SU-DHL-6 (cell line): ENCODE data around the gene SNX15.
A peak's percentile ranks its signal among the peaks of the same experiment; 100 is the strongest.
"Not testable (repeated sequence)": the region's sequence is repeated elsewhere in the genome, so short reads cannot be mapped to it uniquely, and the experiment has no call there.

ENCODE experiments used
- H2AFZ ChIP-seq: fragments of 200-600 bp; sonication (generic); 2 replicates; pipeline ENCODE4 v1.6.1; 2014; ENCODE audit warnings: low read depth, mild to moderate bottlenecking, moderate library complexity, mixed read lengths, antibody characterized with exemption, low read length; ENCODE audit not compliant: severe bottlenecking
- H3F3A ChIP-seq: fragments of 200-600 bp; shearing (Covaris generic); 2 replicates; pipeline ENCODE4 v1.6.0; 2016; ENCODE audit warnings: antibody characterized with exemption, mild to moderate bottlenecking; ENCODE audit not compliant: insufficient read depth
- H3K27ac ChIP-seq: fragments of 200-600 bp; sonication (generic); 2 replicates; pipeline ENCODE4 v1.5.1; 2016; ENCODE audit warnings: low read depth, mild to moderate bottlenecking, low read length, moderate library complexity, mixed read lengths
- H3K27me3 ChIP-seq: fragments of 200-600 bp; sonication (generic), shearing (Covaris generic); 2 replicates; pipeline ENCODE4 v1.6.0; 2014; ENCODE audit warnings: mild to moderate bottlenecking, low read length
- H3K36me3 ChIP-seq: fragments of 200-600 bp; sonication (generic); 2 replicates; pipeline ENCODE4 v1.6.1; 2014; ENCODE audit warnings: mild to moderate bottlenecking, low read length, mixed read lengths
- H3K4me2 ChIP-seq: fragments of 300-600, 200-600 bp; shearing (Covaris generic), sonication (generic); 2 replicates; pipeline ENCODE4 v1.6.0; 2014; ENCODE audit warnings: low read length, low read depth, mild to moderate bottlenecking; ENCODE audit not compliant: poor library complexity, severe bottlenecking
- H3K4me3 ChIP-seq: fragments of 200-600 bp; sonication (generic); 2 replicates; pipeline ENCODE4 v1.5.1; 2014; ENCODE audit warnings: antibody characterized with exemption, low read length, mild to moderate bottlenecking, mixed read lengths; ENCODE audit not compliant: insufficient read depth, poor library complexity, severe bottlenecking
- H3K79me2 ChIP-seq: fragments of 200-600 bp; sonication (generic); 2 replicates; pipeline ENCODE4 v1.6.1; 2014; ENCODE audit warnings: mild to moderate bottlenecking, low read length, moderate library complexity; ENCODE audit not compliant: insufficient read depth
- H3K9ac ChIP-seq: fragments of 200-600 bp; sonication (generic); 2 replicates; pipeline ENCODE4 v1.7.0; 2014; ENCODE audit warnings: mild to moderate bottlenecking, low read length
- H3K9me2 ChIP-seq: fragments of 200-600 bp; sonication (generic); replicated peaks from 2 replicates; pipeline ENCODE4 v1.6.1; 2014; ENCODE audit warnings: low read length; ENCODE audit not compliant: insufficient read depth
- H3K9me3 ChIP-seq: fragments of 200-600 bp; sonication (generic); 2 replicates; pipeline ENCODE4 v1.6.1; 2014; ENCODE audit warnings: low read length, mixed read lengths; ENCODE audit not compliant: insufficient read depth
- H4K20me1 ChIP-seq: fragments of 200-600 bp; sonication (generic); 2 replicates; pipeline ENCODE4 v1.6.1; 2014; ENCODE audit warnings: low read depth, mild to moderate bottlenecking, antibody characterized with exemption, low read length, moderate library complexity, mixed read lengths
- CTCF ChIP-seq: fragments of 200-600 bp; sonication (generic); IDR thresholded peaks from one replicate; pipeline ENCODE4 v1.5.1; 2017; ENCODE audit warnings: antibody characterized with exemption, mild to moderate bottlenecking, low read length, moderate library complexity; ENCODE audit not compliant: insufficient read depth, poor library complexity, severe bottlenecking
- EZH2phosphoT487 ChIP-seq: fragments of 200-600 bp; sonication (generic), shearing (Covaris generic); conservative IDR thresholded peaks from 2 replicates; pipeline ENCODE4 v1.6.1; 2018; ENCODE audit warnings: mild to moderate bottlenecking, antibody characterized with exemption, low read length, moderate library complexity, mixed read lengths

The SNX15 gene, protein sequence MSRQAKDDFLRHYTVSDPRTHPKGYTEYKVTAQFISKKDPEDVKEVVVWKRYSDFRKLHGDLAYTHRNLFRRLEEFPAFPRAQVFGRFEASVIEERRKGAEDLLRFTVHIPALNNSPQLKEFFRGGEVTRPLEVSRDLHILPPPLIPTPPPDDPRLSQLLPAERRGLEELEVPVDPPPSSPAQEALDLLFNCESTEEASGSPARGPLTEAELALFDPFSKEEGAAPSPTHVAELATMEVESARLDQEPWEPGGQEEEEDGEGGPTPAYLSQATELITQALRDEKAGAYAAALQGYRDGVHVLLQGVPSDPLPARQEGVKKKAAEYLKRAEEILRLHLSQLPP

GRCh38 chr11:65027213-65028067, at the start of gene SNX15:
Gene SNX15, plus strand, starts transcription at chr11:65027439. Its CDS starts 99 bp downstream, at chr11:65027538.
- Histone ChIP-seq H3K9me3 (no peaks in the 10 kb centered on the region), H2AFZ (peak within 1 kb of the TSS; percentile 31), H3K9ac (peak within 1 kb of the TSS; percentile 48), H3K79me2 (no peaks in the 10 kb centered on the region), H3K27me3 (no peaks in the 10 kb centered on the region), H3K4me2 (peak within 1 kb of the TSS; percentile 80), H3F3A (0 out of 2 replicates have a peak, but pooled peaks cover 2% of the 10 kb centered on the region), H3K27ac (peak within 1 kb of the TSS; percentile 32), H3K4me3 (peak within 1 kb of the TSS; percentile 50), H3K9me2 (no peaks in the 10 kb centered on the region), H3K36me3 (no peaks in the 10 kb centered on the region), H4K20me1 (no peaks in the 10 kb centered on the region)
- TF ChIP-seq CTCF, result no peak
- TF ChIP-seq EZH2phosphoT487, result no peak

DNA sequence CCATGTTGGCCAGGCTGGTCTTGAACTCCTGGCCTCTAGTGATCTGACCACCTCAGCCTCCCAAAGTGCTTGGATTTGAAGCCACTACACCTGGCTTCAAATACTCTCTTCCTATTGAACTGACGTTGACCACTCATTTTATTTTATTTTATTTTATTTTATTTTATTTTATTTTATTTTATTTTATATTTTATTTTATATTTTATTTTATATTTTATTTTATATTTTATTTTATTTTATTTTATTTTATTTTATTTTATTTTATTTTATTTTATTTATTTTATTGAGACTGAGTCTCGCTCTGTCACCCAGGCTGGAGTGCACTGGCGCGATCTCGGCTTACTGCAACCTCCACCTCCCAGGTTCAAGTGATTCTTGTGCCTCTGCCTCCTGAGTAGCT, 43.9 kb upstream of the SNX15 start:
- not testable (repeated sequence) for H3F3A ChIP-seq, H3K36me3 ChIP-seq, H3K27me3 ChIP-seq, H3K9me2 ChIP-seq, H3K9me3 ChIP-seq, H3K79me2 ChIP-seq, H3K4me3 ChIP-seq, H4K20me1 ChIP-seq, H2AFZ ChIP-seq, H3K4me2 ChIP-seq, H3K9ac ChIP-seq, H3K27ac ChIP-seq

GRCh38 chr11:64987998-64988854, 39.0 kb upstream of the SNX15 start:
- TF ChIP-seq EZH2phosphoT487 (no peak), CTCF (no peak)
- no peaks in the 10 kb centered on the region for H3F3A ChIP-seq
- no peaks in the 10 kb centered on the region for H4K20me1 ChIP-seq
- H3K36me3 ChIP-seq, result no peaks in the 10 kb centered on the region
- H3K79me2 ChIP-seq, result no peaks in the 10 kb centered on the region
- no peaks in the 10 kb centered on the region for H3K9me3 ChIP-seq
- H3K4me2 ChIP-seq, result no peak overlapping the region
- no peak overlapping the region for H3K27ac ChIP-seq
- no peaks in the 10 kb centered on the region for H3K27me3 ChIP-seq
- no peak overlapping the region for H2AFZ ChIP-seq
- no peaks in the 10 kb centered on the region for H3K9me2 ChIP-seq
- no peak overlapping the region for H3K4me3 ChIP-seq
- H3K9ac ChIP-seq, result no peak overlapping the region
